Skeletal muscle cell (primary cell): ENCODE results near the gene DCXR.

Experiments used
- DNase-seq: peaks from one replicate; pipeline ENCODE4 v3.0.0-alpha.2; 2010; ENCODE audit warnings: low read depth
- H3K4me3 ChIP-seq: 2 replicates; pipeline ENCODE4 v1.5.1; 2011; ENCODE audit warnings: low read depth, mild to moderate bottlenecking, control low read depth, low read length, moderate library complexity

Gene DCXR

DNA sequence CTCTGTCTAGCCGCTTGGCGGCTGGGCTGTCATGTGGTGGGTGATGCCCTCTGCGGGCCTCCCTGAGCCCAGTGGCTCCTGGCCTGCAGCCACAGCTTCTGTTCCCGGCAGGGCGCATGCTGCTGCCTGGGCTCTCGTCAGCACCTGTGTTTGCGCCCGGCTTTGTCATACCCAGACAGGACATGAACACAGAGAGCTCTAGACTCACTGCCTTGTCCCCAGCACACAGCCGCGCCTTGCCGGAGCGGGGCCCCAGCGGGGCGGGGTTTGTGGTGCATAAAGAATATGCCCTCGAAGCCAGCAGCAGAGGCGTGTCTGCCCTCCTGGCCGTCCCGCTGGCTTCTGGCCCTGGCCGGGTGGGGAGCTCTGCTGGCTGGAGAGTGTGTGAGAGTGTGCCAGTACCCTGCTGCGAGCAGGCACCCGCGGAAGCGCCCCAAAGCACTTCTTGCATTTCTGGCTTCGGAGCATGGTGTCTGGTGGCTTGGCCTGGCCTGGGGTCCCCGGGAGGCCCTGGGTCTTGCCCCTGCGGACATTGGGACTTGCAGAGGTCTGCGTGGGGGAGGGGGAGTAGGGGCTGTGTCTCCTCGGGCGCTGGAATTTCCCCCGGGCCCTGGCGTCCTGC is 45.7 kb downstream of the DCXR start:
- no peak overlapping the region for H3K4me3 ChIP-seq

DNA sequence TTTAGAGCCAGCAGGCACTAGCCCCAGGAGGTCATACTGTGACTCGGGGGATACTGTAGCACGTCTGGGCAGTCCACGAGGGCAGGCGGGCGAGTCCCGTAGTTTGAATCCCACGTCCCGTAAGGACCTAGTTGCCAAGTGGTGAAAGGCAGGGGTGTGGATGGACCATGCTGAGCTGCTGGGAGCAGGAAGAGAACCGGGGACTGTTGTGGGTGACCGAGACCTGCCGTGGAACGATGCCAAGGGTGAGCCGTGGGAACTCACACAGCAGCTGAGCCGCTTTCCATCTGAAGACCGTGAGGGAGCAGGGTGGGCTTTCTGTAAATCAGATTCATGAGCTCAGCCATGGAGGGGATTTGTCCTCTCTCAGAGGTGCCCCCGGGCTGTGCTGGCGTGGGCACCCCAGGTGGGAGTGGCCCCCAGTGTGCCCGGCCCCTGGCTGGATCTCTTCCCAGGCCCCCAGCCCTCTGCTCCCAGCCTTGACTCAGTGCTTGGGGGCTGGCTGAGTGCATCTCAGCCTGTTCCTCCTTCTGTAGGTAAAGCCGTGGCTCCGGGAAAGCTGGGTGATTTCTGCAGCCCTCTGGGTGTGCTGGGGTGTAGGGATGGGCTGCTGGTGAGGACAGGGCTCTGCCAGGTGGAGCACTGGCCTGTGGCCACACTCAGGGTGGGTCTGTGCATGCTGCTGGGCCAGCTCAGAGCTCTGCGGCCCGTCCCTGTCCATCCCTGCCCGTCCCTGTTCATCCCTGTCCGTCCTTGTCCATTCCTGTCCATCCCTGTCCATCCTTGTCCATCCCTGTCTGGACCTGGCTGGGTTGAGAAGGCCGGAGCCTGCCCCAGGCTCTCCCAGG is 46.4 kb downstream of the DCXR start:
- no peak for DNase-seq
- no peak overlapping the region for H3K4me3 ChIP-seq

More for the DNA sequence above, 45.7 kb downstream of the DCXR start:
- DNase-seq: no peak

- no peak overlapping the region for H3K4me3 ChIP-seq
- DNase-seq: no peak
Observed at GRCh38 chr17:81987161-81987770, 50.2 kb downstream of the DCXR start.

- no peak for DNase-seq
- no peak overlapping the region for H3K4me3 ChIP-seq
Observed at GRCh38 chr17:81986606-81987005, 50.9 kb downstream of the DCXR start.
